Ureter (tissue), 1 donor: Measurements from ENCODE around the gene MUC5AC. TPM values are rescaled to one million over a fixed set of nuclear protein-coding genes. Genes with fewer than 3 reads are reported as not detected.
"Not testable (repeated sequence)": the region's sequence is repeated elsewhere in the genome, so short reads cannot be mapped to it uniquely, and the experiment has no call there.

Experiments used
- DNase-seq: peaks from one replicate; pipeline ENCODE4 v3.0.0-alpha.2; 2020; ENCODE audit warnings: low spot score
- total RNA-seq: library from RNA; stranded (reverse); gene quantifications from one replicate; pipeline ENCODE4 v1.2.4, GENCODE V29; 2023
- donor health status: DM: yes; HTN: yes; CAD: no.

MUC5AC gene, protein sequence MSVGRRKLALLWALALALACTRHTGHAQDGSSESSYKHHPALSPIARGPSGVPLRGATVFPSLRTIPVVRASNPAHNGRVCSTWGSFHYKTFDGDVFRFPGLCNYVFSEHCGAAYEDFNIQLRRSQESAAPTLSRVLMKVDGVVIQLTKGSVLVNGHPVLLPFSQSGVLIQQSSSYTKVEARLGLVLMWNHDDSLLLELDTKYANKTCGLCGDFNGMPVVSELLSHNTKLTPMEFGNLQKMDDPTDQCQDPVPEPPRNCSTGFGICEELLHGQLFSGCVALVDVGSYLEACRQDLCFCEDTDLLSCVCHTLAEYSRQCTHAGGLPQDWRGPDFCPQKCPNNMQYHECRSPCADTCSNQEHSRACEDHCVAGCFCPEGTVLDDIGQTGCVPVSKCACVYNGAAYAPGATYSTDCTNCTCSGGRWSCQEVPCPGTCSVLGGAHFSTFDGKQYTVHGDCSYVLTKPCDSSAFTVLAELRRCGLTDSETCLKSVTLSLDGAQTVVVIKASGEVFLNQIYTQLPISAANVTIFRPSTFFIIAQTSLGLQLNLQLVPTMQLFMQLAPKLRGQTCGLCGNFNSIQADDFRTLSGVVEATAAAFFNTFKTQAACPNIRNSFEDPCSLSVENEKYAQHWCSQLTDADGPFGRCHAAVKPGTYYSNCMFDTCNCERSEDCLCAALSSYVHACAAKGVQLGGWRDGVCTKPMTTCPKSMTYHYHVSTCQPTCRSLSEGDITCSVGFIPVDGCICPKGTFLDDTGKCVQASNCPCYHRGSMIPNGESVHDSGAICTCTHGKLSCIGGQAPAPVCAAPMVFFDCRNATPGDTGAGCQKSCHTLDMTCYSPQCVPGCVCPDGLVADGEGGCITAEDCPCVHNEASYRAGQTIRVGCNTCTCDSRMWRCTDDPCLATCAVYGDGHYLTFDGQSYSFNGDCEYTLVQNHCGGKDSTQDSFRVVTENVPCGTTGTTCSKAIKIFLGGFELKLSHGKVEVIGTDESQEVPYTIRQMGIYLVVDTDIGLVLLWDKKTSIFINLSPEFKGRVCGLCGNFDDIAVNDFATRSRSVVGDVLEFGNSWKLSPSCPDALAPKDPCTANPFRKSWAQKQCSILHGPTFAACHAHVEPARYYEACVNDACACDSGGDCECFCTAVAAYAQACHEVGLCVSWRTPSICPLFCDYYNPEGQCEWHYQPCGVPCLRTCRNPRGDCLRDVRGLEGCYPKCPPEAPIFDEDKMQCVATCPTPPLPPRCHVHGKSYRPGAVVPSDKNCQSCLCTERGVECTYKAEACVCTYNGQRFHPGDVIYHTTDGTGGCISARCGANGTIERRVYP (N-terminal part only)
- total RNA-seq: not detected

DNA sequence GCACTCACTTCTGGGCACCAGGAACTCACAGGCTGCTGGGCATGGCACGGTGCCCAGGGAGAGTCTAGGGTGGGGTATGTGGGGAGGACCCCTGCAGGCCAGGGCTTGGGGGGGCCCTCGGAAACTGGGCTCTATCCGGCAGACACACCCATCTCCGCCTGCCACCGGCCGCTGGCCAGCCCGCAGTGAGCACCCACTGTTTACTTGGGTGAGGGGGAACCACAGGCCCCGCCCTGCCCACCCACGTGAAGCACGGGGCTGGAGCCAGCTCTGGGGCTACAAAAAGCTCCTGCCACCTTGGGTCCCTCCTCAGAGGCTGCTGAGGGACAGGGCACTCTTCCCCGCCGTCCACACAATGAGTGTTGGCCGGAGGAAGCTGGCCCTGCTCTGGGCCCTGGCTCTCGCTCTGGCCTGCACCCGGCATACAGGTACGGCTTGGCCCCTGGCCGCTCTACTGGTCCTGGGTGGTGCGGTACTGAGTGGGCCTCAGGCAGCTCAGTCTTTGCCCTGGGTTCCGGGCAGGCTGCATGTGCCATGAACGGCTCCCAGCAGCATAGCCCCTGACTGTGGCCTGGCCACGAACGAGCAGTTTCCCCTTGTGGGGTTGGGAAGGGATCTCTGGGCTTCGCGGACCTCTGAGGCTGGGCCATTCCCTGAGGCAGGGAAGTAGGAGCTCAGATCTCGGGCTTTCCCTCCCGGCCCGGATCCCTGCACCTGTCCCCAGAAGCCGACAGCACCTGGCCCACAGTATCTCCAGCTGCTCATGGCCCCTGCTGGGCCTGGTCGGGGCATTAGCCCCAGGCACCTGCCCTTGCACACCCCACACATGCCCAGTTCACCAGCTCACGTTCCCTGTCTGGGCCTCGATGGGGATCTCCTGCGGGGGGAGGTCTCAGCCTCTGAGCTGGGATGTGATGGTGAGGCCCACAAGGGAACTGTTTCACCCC, at the start of gene MUC5AC:
Gene MUC5AC (plus strand): TSS at position 309 of the 947 bp plus-strand sequence. CDS start 47 bp downstream, at position 356.
- DNase-seq: no peak

DNA sequence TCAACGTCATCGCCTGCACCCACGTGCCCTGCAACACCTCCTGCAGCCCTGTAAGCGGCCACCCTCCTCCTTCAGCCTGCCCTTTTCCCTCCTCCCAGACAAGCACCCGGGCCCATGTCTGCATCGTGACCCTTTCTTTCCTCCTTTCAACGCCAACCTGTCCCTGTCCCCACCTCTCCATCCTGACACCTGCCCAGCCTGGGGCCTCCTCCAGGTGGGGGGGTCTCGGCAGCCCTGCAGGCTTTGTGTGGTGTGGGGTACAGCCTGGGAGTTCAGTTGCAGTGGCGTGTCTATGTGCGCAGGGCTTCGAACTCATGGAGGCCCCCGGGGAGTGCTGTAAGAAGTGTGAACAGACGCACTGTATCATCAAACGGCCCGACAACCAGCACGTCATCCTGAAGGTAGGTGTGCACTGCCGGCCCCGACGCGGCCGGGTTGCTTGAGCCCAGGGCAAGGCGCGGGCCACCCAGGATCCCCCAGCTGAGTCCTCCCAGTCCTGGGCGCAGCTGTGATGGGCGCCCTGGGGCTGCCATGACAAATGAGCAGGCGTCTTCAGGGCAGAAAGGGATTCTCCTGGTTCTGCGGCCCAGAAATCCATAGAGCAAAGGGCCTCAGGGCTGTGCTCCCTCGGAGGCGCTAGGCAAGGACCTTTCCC, 49.4 kb upstream of the MUC5AC start:
- no peak for DNase-seq

DNA sequence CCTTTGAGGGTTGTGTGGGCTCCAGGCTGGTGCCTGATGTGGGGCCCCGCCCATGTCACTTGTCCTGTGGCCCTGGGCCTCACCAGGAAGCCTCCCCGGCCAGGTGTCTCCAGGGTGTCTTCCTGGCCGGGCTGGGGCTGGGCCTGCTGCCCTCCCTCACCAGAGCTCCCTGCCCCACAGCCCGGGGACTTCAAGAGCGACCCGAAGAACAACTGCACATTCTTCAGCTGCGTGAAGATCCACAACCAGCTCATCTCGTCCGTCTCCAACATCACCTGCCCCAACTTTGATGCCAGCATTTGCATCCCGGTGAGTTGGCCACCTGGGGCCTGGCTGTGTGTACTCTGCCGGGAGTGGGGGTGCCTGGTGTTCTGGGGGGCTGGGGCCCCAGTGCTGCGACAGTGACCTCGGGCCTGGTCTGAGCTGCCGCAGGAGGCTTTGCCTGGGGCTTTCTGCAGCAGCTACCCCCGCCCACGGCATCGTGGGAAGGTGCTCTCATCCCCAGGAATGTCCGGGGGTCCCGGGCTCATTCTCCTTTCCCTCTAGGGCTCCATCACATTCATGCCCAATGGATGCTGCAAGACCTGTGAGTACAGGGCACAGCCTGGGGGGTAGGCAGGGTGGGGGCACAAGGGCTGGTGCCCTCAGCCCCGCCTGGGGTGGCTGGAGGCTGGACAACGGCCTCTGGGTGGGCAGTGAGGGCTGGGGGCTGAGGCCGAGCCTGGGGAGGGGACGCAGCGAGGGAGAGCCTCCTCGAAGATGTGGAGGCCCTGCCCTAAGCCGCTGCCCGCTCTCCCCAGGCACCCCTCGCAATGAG, 48.4 kb upstream of the MUC5AC start:
- no peak for DNase-seq

DNA sequence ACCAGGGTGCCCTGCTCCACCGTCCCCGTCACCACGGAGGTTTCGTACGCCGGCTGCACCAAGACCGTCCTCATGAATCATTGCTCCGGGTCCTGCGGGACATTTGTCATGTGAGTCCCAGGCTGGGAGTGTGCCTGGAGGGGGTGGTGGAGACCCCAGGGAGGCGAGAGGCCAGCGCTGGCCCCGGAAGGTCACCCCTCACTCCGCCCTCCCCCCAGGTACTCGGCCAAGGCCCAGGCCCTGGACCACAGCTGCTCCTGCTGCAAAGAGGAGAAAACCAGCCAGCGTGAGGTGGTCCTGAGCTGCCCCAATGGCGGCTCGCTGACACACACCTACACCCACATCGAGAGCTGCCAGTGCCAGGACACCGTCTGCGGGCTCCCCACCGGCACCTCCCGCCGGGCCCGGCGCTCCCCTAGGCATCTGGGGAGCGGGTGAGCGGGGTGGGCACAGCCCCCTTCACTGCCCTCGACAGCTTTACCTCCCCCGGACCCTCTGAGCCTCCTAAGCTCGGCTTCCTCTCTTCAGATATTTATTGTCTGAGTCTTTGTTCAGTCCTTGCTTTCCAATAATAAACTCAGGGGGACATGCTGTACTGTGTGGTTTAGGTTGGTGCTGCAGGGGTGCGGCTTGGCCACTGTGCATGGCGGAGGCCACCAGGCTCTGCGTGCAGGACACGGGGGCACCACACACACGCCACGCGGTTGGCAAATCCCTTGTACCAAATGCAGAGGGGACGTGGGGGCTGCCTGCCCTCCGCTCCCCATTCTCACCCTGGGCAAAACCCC, 47.6 kb upstream of the MUC5AC start:
- DNase-seq: no peak

DNA sequence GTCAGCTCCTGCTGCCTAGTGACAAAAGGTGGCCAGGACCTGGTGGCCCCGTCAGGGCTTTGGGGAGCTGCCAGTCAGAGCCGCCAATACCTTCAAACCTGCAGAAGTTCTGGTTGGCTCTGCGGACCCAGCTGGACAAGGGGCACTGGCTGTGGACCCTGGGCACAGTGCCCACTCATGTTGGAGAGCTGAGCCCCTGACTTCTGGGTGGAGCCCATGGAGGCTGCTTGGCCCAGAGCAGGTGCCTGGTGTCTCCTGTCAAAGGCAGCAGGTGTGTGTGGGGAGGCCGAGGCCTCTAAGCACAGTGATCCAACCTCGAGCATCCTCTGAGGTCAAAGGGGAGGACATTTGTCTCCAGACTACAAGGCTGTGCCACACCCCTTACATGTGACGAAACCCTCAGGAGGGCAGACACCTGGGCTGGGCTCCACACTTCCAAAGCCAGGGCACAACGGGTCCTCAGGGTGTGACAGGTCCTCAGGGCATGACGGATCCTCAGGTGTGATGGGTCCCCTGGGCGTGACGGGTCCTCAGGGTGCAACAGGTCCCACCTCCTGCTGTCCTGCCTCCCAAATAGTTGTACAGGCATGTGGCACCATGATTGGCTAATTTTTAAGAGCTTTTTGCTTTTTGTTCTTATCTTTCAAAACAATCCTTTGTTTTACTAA, 46.1 kb upstream of the MUC5AC start:
- no peak for DNase-seq

DNA sequence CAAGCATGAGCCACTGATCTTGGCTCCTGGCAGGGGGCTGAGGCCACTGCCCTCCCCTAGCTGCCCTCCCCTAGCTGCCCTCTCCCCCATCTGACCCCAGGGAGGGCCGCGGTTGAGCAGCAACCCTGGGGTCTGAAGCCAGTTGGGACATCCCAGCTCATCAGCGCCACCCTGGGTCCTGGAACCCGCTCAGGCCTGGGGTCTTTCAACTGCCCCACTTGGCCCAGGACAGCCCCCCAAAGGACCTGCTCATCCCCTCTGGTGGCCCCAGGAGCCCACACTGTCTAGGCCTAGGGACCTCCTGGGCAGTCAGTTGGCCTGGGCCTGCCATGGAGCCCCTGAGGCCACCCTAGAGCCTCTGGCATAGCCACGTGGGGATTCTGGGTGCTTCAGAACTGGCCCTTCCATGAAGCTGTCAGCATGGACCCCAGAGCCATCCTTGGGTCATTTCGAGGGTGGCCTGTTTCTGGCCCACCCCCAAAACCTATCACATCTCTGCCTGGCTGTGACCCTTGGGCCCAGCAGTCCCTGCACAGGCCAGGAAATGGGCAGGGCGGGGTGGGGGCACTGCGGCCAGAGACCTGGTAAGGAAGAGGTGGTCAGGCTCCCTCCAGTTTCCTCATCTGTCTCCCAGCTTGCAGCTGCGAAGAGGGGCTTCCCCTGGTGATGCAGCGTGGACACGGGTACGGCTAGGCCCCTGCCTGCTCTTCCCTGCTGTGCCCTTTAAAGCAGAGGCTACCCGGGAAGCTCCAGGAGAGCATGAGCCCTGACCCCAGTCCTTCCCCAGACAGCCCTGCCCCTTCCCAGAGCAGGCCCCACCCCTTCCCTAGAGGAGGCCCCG, 45.2 kb upstream of the MUC5AC start:
- DNase-seq: no peak

DNA sequence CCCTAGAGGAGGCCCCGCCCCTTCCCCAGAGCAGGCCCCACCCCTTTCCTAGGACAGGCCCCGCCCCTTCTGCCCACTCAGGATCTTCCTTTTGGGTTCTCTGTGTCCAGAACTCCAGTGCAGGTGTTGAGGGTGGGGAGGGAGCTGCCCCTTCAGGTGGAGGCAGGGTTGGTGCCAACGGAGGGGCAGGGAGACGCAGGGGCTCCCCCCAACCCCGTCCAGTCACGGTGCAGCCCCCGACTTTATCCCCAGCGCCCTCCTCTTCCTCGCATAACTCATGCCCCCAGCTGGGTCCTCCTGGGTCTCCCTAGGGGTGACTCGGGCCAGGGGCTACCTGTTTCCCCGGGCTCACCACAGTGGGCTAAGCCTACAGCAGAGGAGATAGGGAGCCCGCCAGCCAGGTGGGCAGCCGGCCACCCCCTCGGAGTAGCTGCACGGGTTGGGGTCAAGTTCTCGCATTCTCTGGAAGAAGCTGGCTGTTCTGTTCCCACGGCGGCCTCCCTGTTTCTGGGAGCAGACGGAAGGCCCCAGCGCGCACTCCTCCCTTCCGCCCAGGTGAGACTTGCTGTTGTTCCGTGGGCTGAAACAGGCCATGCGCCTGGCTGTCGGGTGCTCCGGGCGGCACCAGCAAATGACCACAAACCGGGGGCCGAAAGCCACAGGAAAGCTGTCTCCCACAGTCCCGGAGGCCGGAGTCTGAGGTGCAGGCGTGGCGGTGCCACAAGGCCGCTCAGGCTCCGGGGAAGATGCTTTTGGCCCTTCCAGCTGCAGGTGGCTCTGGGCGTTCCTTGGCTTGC, 44.1 kb upstream of the MUC5AC start:
- no peak for DNase-seq

DNA sequence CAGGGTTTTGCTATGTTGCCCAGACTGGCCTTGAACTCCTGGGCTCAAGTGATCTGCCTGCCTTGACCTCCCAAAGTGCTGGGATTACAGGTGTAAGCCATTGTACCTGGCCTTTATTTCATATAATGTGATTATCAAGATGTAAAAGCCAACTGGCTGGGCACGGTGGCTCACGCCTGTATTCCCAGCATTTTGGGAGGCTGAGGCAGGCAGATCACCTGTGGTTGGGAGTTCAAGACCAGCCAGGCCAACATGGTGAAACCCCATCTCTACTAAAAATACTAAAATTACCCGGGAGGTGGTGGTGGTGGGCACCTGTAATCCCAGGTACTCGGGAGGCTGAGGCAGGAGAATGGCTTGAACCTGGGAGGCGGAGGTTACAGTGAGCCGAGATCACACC, 42.5 kb upstream of the MUC5AC start:
- DNase-seq: not testable (repeated sequence)

DNA sequence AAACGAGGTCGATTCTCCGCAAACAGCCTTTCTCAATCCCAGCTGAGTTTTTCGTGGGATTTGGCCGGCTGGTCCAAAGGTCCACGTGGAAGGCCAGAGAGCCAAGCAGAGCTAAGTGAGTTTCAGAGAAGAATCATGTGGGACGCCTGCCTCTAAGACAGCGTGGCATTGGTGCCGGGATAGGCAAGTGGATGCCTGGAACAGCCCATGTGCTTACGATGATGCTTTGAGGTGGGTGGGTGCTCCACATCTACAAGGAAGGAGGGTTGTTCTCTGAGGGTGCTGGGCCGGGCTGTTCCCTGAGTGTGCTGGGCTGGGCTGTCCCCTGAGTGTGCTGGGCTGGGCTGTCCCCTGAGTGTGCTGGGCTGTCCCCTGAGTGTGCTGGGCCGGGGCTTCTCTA, 41.6 kb upstream of the MUC5AC start:
- DNase-seq: no peak

DNA sequence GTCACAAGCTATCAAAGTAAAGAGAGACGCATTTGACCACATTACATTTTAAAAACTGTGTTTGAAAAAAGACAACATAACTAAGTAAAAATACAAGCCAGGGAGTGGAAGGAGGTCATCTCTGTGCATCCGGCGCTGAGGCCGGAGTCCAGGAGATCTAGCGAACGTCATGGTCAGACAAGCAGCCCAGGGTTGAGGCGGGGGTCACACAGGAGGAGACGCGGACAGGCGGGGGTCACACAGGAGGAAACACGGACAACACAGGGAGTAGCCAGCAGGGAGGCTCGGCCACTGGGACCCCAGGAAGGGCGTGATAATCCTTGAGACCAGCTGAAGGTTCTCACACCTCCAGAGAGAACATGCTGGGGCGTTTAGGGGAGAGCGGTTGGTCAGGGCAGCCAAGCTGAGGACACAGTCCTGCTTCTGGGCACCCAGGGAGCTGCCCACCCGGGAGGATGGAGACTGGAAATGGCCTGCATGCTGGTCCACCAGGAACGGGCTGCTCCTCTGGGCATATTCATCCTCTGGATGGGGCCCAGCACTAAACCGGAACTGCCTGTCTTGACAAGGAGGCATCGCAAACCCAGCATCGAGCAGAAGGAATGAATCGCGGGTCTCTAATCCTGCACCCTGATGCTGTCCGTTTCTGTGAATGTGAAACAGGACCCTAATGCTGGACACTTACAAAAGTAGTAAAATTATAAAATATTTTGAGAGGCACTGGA, 40.9 kb upstream of the MUC5AC start:
- no peak for DNase-seq

DNA sequence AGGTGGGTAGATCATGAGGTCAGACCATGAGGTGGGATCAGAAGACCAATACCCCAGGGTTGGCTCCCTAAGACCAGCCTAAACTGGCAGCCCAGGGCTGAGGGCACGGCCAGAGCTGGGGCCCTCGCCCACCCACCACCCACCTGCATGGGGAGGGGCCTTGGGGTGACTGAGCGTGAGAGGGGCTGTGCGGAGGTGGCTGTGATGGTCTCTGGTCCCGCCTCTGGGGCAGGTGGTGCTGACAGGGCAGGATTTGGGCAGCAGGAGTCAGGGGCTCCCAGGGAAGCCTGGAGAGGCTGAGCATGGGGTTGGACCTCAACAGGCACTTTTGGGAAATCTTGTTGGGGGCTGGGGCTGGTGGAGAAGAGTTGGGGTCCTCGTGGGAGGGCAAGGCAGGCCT, 39.8 kb upstream of the MUC5AC start:
- no peak for DNase-seq

DNA sequence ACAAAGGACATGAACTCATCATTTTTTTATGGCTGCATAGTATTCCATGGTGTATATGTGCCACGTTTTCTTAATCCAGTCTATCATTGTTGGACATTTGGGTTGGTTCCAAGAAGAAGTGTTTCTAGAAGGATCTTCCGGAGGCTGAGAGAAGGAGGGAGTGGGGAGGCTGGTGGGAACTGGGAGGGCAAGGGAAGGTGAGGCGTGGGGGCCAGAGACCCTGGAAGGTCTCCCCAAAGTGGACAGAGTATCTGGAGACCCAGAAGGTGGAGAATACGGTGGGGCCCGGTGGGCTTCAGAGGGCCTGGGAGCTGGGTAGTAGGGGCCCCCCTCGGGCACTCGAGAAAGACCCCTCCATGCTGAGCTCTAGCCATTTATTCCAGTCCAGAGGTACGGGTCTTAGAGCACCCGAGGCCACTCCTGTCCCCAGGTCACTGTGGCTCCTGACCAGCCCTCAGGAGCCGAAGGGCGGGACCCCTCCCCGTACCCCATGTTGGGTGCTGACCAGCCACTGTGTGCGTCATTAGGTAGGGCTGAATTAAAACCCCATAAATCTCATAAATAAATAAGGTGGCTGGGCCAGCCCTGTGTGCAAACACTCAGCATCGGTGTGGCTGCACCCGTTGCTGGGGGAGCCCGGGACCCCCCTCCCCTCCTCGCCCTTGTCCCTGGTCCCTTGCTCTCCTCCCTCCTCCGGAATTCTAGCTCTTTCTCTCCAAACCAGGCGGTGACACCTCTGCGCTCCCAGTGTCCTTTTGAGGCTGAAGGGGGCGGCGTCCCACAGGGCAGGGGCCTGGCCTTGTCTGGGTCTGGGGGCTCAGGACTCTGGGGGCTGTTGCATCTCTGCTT, 38.8 kb upstream of the MUC5AC start:
- no peak for DNase-seq

DNA sequence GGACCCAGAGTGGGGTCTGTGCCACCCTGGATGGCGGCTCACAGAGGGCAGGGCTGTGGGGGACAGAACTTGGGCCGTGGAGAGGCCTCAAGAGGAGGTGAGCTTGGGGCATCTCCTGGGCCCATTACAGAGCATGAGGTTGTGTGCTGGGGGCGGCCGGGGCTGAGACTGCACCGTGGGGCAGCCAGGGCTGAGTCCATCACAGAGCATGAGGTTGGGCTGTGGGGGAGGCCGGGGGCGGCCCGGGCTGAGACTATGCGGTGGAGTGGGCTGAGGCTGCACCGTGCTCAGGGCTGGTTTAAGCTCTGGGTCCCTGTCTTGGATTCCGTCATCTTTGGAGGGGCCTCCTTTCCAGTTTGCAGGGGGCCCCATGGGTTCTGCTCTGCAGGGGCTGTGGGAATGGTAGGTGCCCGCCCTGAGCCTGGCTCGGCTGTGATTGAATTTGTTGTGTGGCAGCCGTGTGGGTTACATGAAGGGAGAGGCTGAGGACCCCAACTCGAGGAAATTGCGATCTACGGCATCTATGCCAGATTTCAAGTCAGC, 38.1 kb upstream of the MUC5AC start:
- DNase-seq: no peak
